ENCODE measurements around the gene CDC20. TPM values are rescaled to one million over a fixed set of nuclear protein-coding genes. Genes with fewer than 3 reads are reported as not detected.

CDC20 gene
- total and polyA plus RNA-seq, 2 experiments from 2014 or later: 207 to 252 TPM

DNA sequence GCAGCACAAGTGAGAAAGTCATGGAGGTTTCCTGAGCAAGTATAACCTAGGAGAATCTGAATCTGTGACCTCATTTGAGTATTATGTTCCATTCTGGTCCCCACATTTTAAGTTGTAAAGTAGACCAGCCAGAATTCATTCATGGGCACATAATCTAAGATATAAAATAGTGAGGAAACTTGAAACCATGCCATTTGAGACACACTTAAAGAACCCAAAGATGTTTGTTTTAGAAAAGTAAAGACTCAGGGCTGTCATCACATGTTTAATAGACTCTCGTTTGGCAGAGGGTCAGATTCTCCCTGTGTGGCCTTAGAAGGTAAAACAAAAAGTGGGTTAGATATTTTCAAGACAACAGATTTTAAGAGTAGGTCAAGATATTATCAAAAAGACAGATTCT lies 37.3 kb downstream of the CDC20 start:
- no peaks in the 10 kb centered on the region for H4K20me1 ChIP-seq (replicated peaks; ENCODE audit: insufficient read depth)

More for the DNA sequence above, 37.3 kb downstream of the CDC20 start:
- H3K79me2 ChIP-seq (replicated peaks; ENCODE audit: insufficient read depth): peaks cover 3% of the 10 kb centered on the region; the same call in 1 of the 2 replicates
- H3K27me3 ChIP-seq (ENCODE audit: insufficient read depth): no peaks in the 10 kb centered on the region
- H2AFZ ChIP-seq: no peak overlapping the region
- no peaks in the 10 kb centered on the region for H3F3A ChIP-seq (replicated peaks; ENCODE audit: low read depth)
- DNase-seq (ENCODE audit: low spot score): no peak
- no peak for TF ChIP-seq STAT1 (IDR thresholded peaks at IDR 0.05; ENCODE audit: unreplicated experiment)
- no peak for TF ChIP-seq ZNF331 (CRISPR knock-in tag; IDR thresholded peaks at IDR 0.05; ENCODE audit: low read depth)
- TF ChIP-seq CREB1 (CRISPR knock-in tag; IDR thresholded peaks at IDR 0.05; ENCODE audit: low read depth): no peak
- TF ChIP-seq EZH2 (IDR thresholded peaks at IDR 0.05; ENCODE audit: low read depth, unreplicated experiment): no peak
- no peak for TF ChIP-seq ZNF114 (CRISPR knock-in tag; IDR thresholded peaks at IDR 0.05)
- TF ChIP-seq, protein P1, sequence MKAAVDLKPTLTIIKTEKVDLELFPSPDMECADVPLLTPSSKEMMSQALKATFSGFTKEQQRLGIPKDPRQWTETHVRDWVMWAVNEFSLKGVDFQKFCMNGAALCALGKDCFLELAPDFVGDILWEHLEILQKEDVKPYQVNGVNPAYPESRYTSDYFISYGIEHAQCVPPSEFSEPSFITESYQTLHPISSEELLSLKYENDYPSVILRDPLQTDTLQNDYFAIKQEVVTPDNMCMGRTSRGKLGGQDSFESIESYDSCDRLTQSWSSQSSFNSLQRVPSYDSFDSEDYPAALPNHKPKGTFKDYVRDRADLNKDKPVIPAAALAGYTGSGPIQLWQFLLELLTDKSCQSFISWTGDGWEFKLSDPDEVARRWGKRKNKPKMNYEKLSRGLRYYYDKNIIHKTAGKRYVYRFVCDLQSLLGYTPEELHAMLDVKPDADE (IDR thresholded peaks at IDR 0.05): no peak
- no peak for TF ChIP-seq NANOG (IDR thresholded peaks at IDR 0.05; ENCODE audit: borderline replicate concordance)
- TF ChIP-seq EZH2phosphoT487 (IDR thresholded peaks at IDR 0.05; ENCODE audit: unreplicated experiment): no peak
- TF ChIP-seq ZNF462 (CRISPR knock-in tag; IDR thresholded peaks at IDR 0.05): no peak
- TF ChIP-seq, protein P2, sequence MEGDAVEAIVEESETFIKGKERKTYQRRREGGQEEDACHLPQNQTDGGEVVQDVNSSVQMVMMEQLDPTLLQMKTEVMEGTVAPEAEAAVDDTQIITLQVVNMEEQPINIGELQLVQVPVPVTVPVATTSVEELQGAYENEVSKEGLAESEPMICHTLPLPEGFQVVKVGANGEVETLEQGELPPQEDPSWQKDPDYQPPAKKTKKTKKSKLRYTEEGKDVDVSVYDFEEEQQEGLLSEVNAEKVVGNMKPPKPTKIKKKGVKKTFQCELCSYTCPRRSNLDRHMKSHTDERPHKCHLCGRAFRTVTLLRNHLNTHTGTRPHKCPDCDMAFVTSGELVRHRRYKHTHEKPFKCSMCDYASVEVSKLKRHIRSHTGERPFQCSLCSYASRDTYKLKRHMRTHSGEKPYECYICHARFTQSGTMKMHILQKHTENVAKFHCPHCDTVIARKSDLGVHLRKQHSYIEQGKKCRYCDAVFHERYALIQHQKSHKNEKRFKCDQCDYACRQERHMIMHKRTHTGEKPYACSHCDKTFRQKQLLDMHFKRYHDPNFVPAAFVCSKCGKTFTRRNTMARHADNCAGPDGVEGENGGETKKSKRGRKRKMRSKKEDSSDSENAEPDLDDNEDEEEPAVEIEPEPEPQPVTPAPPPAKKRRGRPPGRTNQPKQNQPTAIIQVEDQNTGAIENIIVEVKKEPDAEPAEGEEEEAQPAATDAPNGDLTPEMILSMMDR (conservative IDR thresholded peaks at IDR 0.05; ENCODE audit: low read depth in 2 of 2): no peak
- TF ChIP-seq REST (IDR thresholded peaks at IDR 0.05; ENCODE audit: unreplicated experiment): no peak
- TF ChIP-seq JUNB (IDR thresholded peaks at IDR 0.05; ENCODE audit: unreplicated experiment): no peak
- TF ChIP-seq POLR2AphosphoS5 (IDR thresholded peaks at IDR 0.05; ENCODE audit: low read depth): no peak
- ATAC-seq: no peak
- no peaks in the 10 kb centered on the region for H3K36me3 ChIP-seq (ENCODE audit: insufficient read depth)
- no peaks in the 10 kb centered on the region for H3K4me1 Mint-ChIP-seq
- no peak overlapping the region for H3K4me2 ChIP-seq
- H3K9me3 Mint-ChIP-seq: no peaks in the 10 kb centered on the region
- H3K27ac Mint-ChIP-seq: no peak overlapping the region
- no peaks in the 10 kb centered on the region for H3K4me1 ChIP-seq (ENCODE audit: insufficient read depth)
- no peaks in the 10 kb centered on the region for H3K27me3 Mint-ChIP-seq (ENCODE audit: insufficient read depth, low read depth, poor library complexity)
- H3K27ac ChIP-seq (ENCODE audit: low read depth): no peak overlapping the region
- H3K4me3 ChIP-seq: no peak overlapping the region
- no peaks in the 10 kb centered on the region for H3K9me2 ChIP-seq (ENCODE audit: insufficient read depth)
- H3K4me3 Mint-ChIP-seq: no peak overlapping the region
- H3K36me3 Mint-ChIP-seq (ENCODE audit: low read depth): no peaks in the 10 kb centered on the region

Data from GM23338 (cell line).